H9 (cell line): ENCODE results near the gene PTPN12. TPM values are rescaled to one million over a fixed set of nuclear protein-coding genes. Genes with fewer than 3 reads are reported as not detected.

ENCODE experiments used
- DNase-seq: peaks from one replicate; pipeline ENCODE4 v3.0.0-alpha.2; 2017
- H2AFZ ChIP-seq: one replicate; pipeline ENCODE4 v1.6.1; 2013; ENCODE audit warnings: mild to moderate bottlenecking, low read length, control low read depth, moderate library complexity
- H2AK5ac ChIP-seq: 2 replicates; pipeline ENCODE4 v1.6.1; 2013; ENCODE audit warnings: low read length, control low read depth, mixed read lengths; ENCODE audit not compliant: insufficient read length
- H2BK120ac ChIP-seq: one replicate; pipeline ENCODE4 v1.6.1; 2013; ENCODE audit warnings: low read depth, mild to moderate bottlenecking, low read length, control low read depth, inconsistent platforms; ENCODE audit not compliant: poor library complexity, severe bottlenecking
- H2BK12ac ChIP-seq: 2 replicates; pipeline ENCODE4 v1.6.1; 2013; ENCODE audit warnings: low read length, control low read depth, mixed read lengths, low read depth; ENCODE audit not compliant: insufficient read length
- H2BK15ac ChIP-seq: 2 replicates; pipeline ENCODE4 v1.6.1; 2013; ENCODE audit warnings: low read depth, low read length, control low read depth
- H2BK20ac ChIP-seq: one replicate; pipeline ENCODE4 v1.6.1; 2013; ENCODE audit warnings: low read depth, mild to moderate bottlenecking, low read length, control low read depth, inconsistent platforms; ENCODE audit not compliant: poor library complexity, severe bottlenecking
- H2BK5ac ChIP-seq: 2 replicates; pipeline ENCODE4 v1.6.1; 2013; ENCODE audit warnings: low read length, control low read depth, mixed read lengths; ENCODE audit not compliant: insufficient read length
- H3K14ac ChIP-seq: 2 replicates; pipeline ENCODE4 v1.6.1; 2013; ENCODE audit warnings: low read length, control low read depth; ENCODE audit not compliant: insufficient read depth
- H3K18ac ChIP-seq: 2 replicates; pipeline ENCODE4 v1.6.1; 2013; ENCODE audit warnings: low read depth, mild to moderate bottlenecking, mixed read lengths, low read length, control low read depth; ENCODE audit not compliant: insufficient read length
- H3K23ac ChIP-seq: 2 replicates; pipeline ENCODE4 v1.6.1; 2013; ENCODE audit warnings: low read length, control low read depth, mixed read lengths, low read depth; ENCODE audit not compliant: insufficient read length
- H3K23me2 ChIP-seq: 2 replicates; pipeline ENCODE4 v1.6.1; 2013; ENCODE audit warnings: low read depth, mild to moderate bottlenecking, mixed read lengths, low read length, control low read depth; ENCODE audit not compliant: insufficient read length, poor library complexity, severe bottlenecking
- H3K27ac ChIP-seq: 2 replicates; pipeline ENCODE4 v1.5.1; 2013; ENCODE audit warnings: low read length, control low read depth, mixed read lengths, low read depth; ENCODE audit not compliant: insufficient read length
- H3K27me3 ChIP-seq: 2 replicates; pipeline ENCODE4 v1.6.1; 2013; ENCODE audit warnings: low read length, control low read depth, inconsistent platforms; ENCODE audit not compliant: insufficient read depth
- H3K4ac ChIP-seq: 2 replicates; pipeline ENCODE4 v1.6.1; 2013; ENCODE audit warnings: low read depth, mild to moderate bottlenecking, control low read depth, inconsistent platforms, low read length, moderate library complexity
- H3K4me1 ChIP-seq: 2 replicates; pipeline ENCODE4 v1.6.1; 2013; ENCODE audit warnings: low read length, control low read depth, inconsistent platforms; ENCODE audit not compliant: insufficient read depth
- H3K4me2 ChIP-seq: 2 replicates; pipeline ENCODE4 v1.6.1; 2013; ENCODE audit warnings: low read length, control low read depth, mixed read lengths; ENCODE audit not compliant: insufficient read length, insufficient read depth
- H3K56ac ChIP-seq: 2 replicates; pipeline ENCODE4 v1.6.1; 2013; ENCODE audit warnings: low read depth, mild to moderate bottlenecking, mixed read lengths, low read length, control low read depth; ENCODE audit not compliant: insufficient read length
- H3K79me1 ChIP-seq: 2 replicates; pipeline ENCODE4 v1.6.1; 2013; ENCODE audit warnings: low read depth, mild to moderate bottlenecking, moderate library complexity, low read length, control low read depth, inconsistent platforms; ENCODE audit not compliant: insufficient read depth, poor library complexity, severe bottlenecking
- H3K79me2 ChIP-seq: 2 replicates; pipeline ENCODE4 v1.6.1; 2013; ENCODE audit warnings: low read length, control low read depth, inconsistent platforms; ENCODE audit not compliant: insufficient read depth
- H3K9ac ChIP-seq: 2 replicates; pipeline ENCODE4 v1.6.1; 2013; ENCODE audit warnings: low read length, control low read depth, mixed read lengths; ENCODE audit not compliant: insufficient read length; ENCODE audit errors: extremely low read depth
- H3K9me3 ChIP-seq: one replicate; pipeline ENCODE4 v1.6.1; 2013; ENCODE audit warnings: low read depth, low read length, inconsistent platforms; ENCODE audit not compliant: control insufficient read depth
- H3T11ph ChIP-seq: one replicate; pipeline ENCODE4 v1.6.1; 2013; ENCODE audit warnings: mild to moderate bottlenecking, low read length, control low read depth, inconsistent platforms
- H4K20me1 ChIP-seq: one replicate; pipeline ENCODE4 v1.6.1; 2013; ENCODE audit not compliant: control insufficient read depth, insufficient read length, insufficient read depth
- H4K5ac ChIP-seq: 2 replicates; pipeline ENCODE4 v1.6.1; 2013; ENCODE audit warnings: low read depth, mild to moderate bottlenecking, mixed read lengths, low read length, control low read depth; ENCODE audit not compliant: insufficient read length
- H4K8ac ChIP-seq: replicated peaks from 2 replicates; pipeline ENCODE4 v1.6.1; 2013; ENCODE audit warnings: low read length, control low read depth, mixed read lengths, low read depth; ENCODE audit not compliant: insufficient read length
- H4K91ac ChIP-seq: 2 replicates; pipeline ENCODE4 v1.6.1; 2013; ENCODE audit warnings: low read depth, mild to moderate bottlenecking, moderate library complexity, mixed read lengths, low read length, control low read depth; ENCODE audit not compliant: insufficient read length
- H3K27ac Mint-ChIP-seq, 3 experiments: 2 replicates in 2 of 3; 3 replicates in 1 of 3; pipeline ENCODE4 v1.8.0; 2020 to 2021; ENCODE audit warnings: mixed read lengths in 3 of 3, mild to moderate bottlenecking in 1 of 3, moderate library complexity in 1 of 3
- H3K27me3 Mint-ChIP-seq: 2 replicates; pipeline ENCODE4 v1.8.0; 2021; ENCODE audit warnings: low read depth, mild to moderate bottlenecking, moderate library complexity, mixed read lengths
- H3K36me3 Mint-ChIP-seq, 3 experiments: 2 replicates in 2 of 3; 3 replicates in 1 of 3; pipeline ENCODE4 v1.8.0; 2020 to 2021; ENCODE audit warnings: low read depth in 3 of 3, mixed read lengths in 3 of 3; ENCODE audit not compliant: insufficient read depth in 1 of 3
- H3K4me1 Mint-ChIP-seq, 2 experiments: 2 replicates each; pipeline ENCODE4 v1.8.0; 2020; ENCODE audit warnings: mixed read lengths in 2 of 2
- H3K4me3 Mint-ChIP-seq, 2 experiments: 2 replicates in 1 of 2; 3 replicates in 1 of 2; pipeline ENCODE4 v1.8.0; 2020 to 2021; ENCODE audit warnings: mild to moderate bottlenecking in 2 of 2, mixed read lengths in 2 of 2, moderate library complexity in 1 of 2
- H3K9me3 Mint-ChIP-seq, 2 experiments: 2 replicates in 1 of 2; 3 replicates in 1 of 2; pipeline ENCODE4 v1.8.0; 2020; ENCODE audit warnings: mild to moderate bottlenecking in 2 of 2, mixed read lengths in 2 of 2, moderate library complexity in 1 of 2
- total RNA-seq: library from RNA; stranded (reverse); gene quantifications from 2 replicates; pipeline ENCODE4 v1.2.1, GENCODE V29; 2021
- TF ChIP-seq, protein P1 (sequence below): fragments of 200-600 bp; sonication (generic); conservative IDR thresholded peaks from 3 replicates; pipeline ENCODE4 v1.8.0; 2021; ENCODE audit warnings: antibody characterized with exemption, mild to moderate bottlenecking

PTPN12 gene
- total RNA-seq, 1 experiment from 2014 or later, result 128 TPM

DNA sequence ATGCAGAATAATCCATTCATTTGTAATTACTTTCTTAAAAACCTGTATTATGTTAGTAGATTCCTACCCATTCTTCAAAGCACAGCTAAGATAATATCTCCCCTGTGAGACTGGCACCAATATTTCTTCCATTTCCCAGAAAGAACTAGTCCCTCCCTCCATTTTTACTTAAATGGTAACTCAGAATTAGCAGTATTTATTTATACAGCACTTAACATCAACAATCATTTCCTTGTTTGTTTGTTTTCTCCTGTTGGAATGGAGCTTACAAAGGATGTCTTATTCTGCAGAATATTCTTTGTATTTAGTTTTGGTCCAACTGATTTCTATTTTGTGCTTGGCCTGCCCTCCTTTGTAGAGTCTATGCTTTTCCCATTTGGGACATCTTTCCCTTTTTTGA is 32.1 kb upstream of the PTPN12 start:
- Histone ChIP-seq H3K4ac (no peak overlapping the region), H3K9me3 (no peaks in the 10 kb centered on the region), H2BK12ac (no peak overlapping the region), H3K79me1 (no peaks in the 10 kb centered on the region), H3K4me2 (no peak overlapping the region), H3K4me1 (no peaks in the 10 kb centered on the region), H2BK15ac (no peak overlapping the region), H3K27ac (no peak overlapping the region), H3K27me3 (no peaks in the 10 kb centered on the region), H3K9ac (no peak overlapping the region), H3T11ph (no peak overlapping the region), H4K5ac (no peak overlapping the region), H2BK20ac (no peak overlapping the region), H2AFZ (no peak overlapping the region), H2BK5ac (no peak overlapping the region), H2BK120ac (no peak overlapping the region), H4K20me1 (no peaks in the 10 kb centered on the region), H3K23me2 (no peaks in the 10 kb centered on the region), H2AK5ac (no peak overlapping the region), H3K14ac (no peak overlapping the region), H3K23ac (no peak overlapping the region), H3K56ac (no peak overlapping the region), H3K79me2 (no peaks in the 10 kb centered on the region), H3K18ac (no peak overlapping the region), H4K91ac (no peak overlapping the region), H4K8ac (no peak overlapping the region)
- Mint-ChIP-seq H3K36me3 (peaks cover 2 to 14% (median 2%) of the 10 kb centered on the region in 3 experiments; a peak in 5 of 7 replicates), H3K27ac (no peak overlapping the region; a peak in 1 of 7 replicates), H3K4me1 (no peaks in the 10 kb centered on the region), H3K27me3 (peaks cover 2% of the 10 kb centered on the region; the same call in 1 of the 2 replicates), H3K4me3 (no peak overlapping the region), H3K9me3 (peaks cover 14 to 17% of the 10 kb centered on the region in 2 experiments)
- TF ChIP-seq, protein P1, sequence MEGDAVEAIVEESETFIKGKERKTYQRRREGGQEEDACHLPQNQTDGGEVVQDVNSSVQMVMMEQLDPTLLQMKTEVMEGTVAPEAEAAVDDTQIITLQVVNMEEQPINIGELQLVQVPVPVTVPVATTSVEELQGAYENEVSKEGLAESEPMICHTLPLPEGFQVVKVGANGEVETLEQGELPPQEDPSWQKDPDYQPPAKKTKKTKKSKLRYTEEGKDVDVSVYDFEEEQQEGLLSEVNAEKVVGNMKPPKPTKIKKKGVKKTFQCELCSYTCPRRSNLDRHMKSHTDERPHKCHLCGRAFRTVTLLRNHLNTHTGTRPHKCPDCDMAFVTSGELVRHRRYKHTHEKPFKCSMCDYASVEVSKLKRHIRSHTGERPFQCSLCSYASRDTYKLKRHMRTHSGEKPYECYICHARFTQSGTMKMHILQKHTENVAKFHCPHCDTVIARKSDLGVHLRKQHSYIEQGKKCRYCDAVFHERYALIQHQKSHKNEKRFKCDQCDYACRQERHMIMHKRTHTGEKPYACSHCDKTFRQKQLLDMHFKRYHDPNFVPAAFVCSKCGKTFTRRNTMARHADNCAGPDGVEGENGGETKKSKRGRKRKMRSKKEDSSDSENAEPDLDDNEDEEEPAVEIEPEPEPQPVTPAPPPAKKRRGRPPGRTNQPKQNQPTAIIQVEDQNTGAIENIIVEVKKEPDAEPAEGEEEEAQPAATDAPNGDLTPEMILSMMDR, result no peak
- DNase-seq, result no peak
